K562 (cell line): ENCODE results near the gene SPTLC2. TPM values are rescaled to one million over a fixed set of nuclear protein-coding genes. Genes with fewer than 3 reads are reported as not detected.
A peak's percentile ranks its signal among the peaks of the same experiment; 100 is the strongest.

ENCODE experiments used
- ATAC-seq: fragments of 200-7000 bp; cut with Tn5 transposase; 3 replicates; pipeline ENCODE4 v1.9.1; 2020; ENCODE audit warnings: moderate library complexity
- BruUV-seq: library from RNA; stranded (reverse); fragments of 400-500 nt; replicated peaks from 2 replicates; lab custom pipeline; 2021; lab: Mats Ljungman, UMichigan
- CTCF ChIA-PET: fragments of 300-600 bp; formaldehyde crosslinking; extraction: SDS; loops from one replicate; lab custom pipeline; 2021; ENCODE audit warnings: low intra/inter-chr PET ratio; lab: Yijun Ruan, JAX
- POLR2A ChIA-PET: fragments of 300-600, 350-650 bp; sonication (Branson Sonifier 250); formaldehyde crosslinking; extraction: SDS; loops from one replicate; lab custom pipeline; 2021; ENCODE audit warnings: antibody characterized with exemption, inconsistent platforms; lab: Yijun Ruan, JAX
- DNase-seq, 4 experiments: peaks; one replicate each; pipeline versions ENCODE4 v3.0.0 to v3.0.0-alpha.2; 2011 to 2018; ENCODE audit warnings: low spot score in 3 of 4, mixed read lengths in 3 of 4; ENCODE audit errors: extremely low read depth in 1 of 4
- FAIRE-seq: peaks from 2 replicates; lab custom pipeline; 2011; peaks lifted over from hg19 to GRCh38; lab: Jason Lieb, UNC
- H2AFZ ChIP-seq: 2 replicates; pipeline ENCODE4 v1.6.0; 2011; ENCODE audit warnings: low read depth, low read length, control low read depth, inconsistent platforms
- H3K27ac ChIP-seq: fragments of 200-600 bp; 3 replicates; pipeline ENCODE4 v1.8.0; 2011; ENCODE audit warnings: low read depth, mild to moderate bottlenecking, control low read depth, inconsistent platforms, low read length, moderate library complexity, mixed read lengths; ENCODE audit errors: extremely low read depth
- H3K27me3 ChIP-seq, 2 experiments: fragments of 300-600 bp in 1 of 2; 2 replicates in 1 of 2; 3 replicates in 1 of 2; pipeline versions ENCODE4 v1.6.0 to v1.8.0; 2011; ENCODE audit warnings: inconsistent platforms in 2 of 2, low read length in 2 of 2, mild to moderate bottlenecking in 1 of 2, mixed read lengths in 1 of 2, moderate library complexity in 1 of 2; ENCODE audit not compliant: control insufficient read depth in 2 of 2, insufficient read depth in 2 of 2
- H3K36me3 ChIP-seq: fragments of 300-600 bp; 3 replicates; pipeline ENCODE4 v1.8.0; 2011; ENCODE audit warnings: mild to moderate bottlenecking, low read length, inconsistent platforms; ENCODE audit not compliant: control insufficient read depth, insufficient read depth
- H3K4me1 ChIP-seq, 2 experiments: fragments of 200-600 bp in 1 of 2; replicated peaks in 1 of 2; 2 replicates in 1 of 2; 3 replicates in 1 of 2; pipeline versions ENCODE4 v1.5.1 to v1.8.0; 2011; ENCODE audit warnings: inconsistent platforms in 2 of 2, low read length in 2 of 2, mild to moderate bottlenecking in 1 of 2, mixed read lengths in 1 of 2, moderate library complexity in 1 of 2; ENCODE audit not compliant: control insufficient read depth in 2 of 2, insufficient read depth in 2 of 2
- H3K4me2 ChIP-seq: 2 replicates; pipeline ENCODE4 v1.6.1; 2011; ENCODE audit warnings: low read length, control low read depth, inconsistent platforms, mixed read lengths; ENCODE audit not compliant: insufficient read depth
- H3K4me3 ChIP-seq: fragments of 200-600 bp; sonication (generic), shearing (Covaris generic); 2 replicates; pipeline ENCODE4 v1.5.1; 2016; ENCODE audit warnings: control low read depth, inconsistent platforms
- H3K79me2 ChIP-seq: fragments of 200-600 bp; 3 replicates; pipeline ENCODE4 v1.8.0; 2011; ENCODE audit warnings: low read length, inconsistent platforms; ENCODE audit not compliant: control insufficient read depth, insufficient read depth
- H3K9ac ChIP-seq, 2 experiments: 2 replicates each; pipeline versions ENCODE4 v1.6.0 to v1.6.1; 2011; ENCODE audit warnings: low read depth in 2 of 2, low read length in 2 of 2, control low read depth in 1 of 2, inconsistent platforms in 1 of 2, mild to moderate bottlenecking in 1 of 2, mixed read lengths in 1 of 2; ENCODE audit not compliant: insufficient read depth in 1 of 2
- H3K9me1 ChIP-seq: one replicate; pipeline ENCODE4 v1.6.0; 2011; ENCODE audit warnings: inconsistent platforms, mild to moderate bottlenecking, low read length, moderate library complexity; ENCODE audit not compliant: control insufficient read depth, insufficient read depth
- H3K9me3 ChIP-seq: replicated peaks from 2 replicates; pipeline ENCODE4 v1.5.1; 2011; ENCODE audit warnings: low read depth, low read length, inconsistent platforms; ENCODE audit not compliant: control insufficient read depth, insufficient read depth
- H4K20me1 ChIP-seq: replicated peaks from 2 replicates; pipeline ENCODE4 v1.6.1; 2011; ENCODE audit warnings: low read length, inconsistent platforms, mixed read lengths; ENCODE audit not compliant: control insufficient read depth, insufficient read depth
- GATAD2B ChIP-seq: fragments of 450-650 bp; IDR thresholded peaks from 2 replicates; pipeline ENCODE4 v1.6.1; 2017; ENCODE audit warnings: mild to moderate bottlenecking, borderline replicate concordance
- RHOXF2B ChIP-seq: fragments of 250-450 bp; sonication (Bioruptor Pico); conservative IDR thresholded peaks from 2 replicates; pipeline ENCODE4 v1.5.1; 2021
- ZNF584 ChIP-seq: fragments of 200-800 bp; sonication (Bioruptor generic); IDR thresholded peaks from 2 replicates; pipeline ENCODE4 v1.6.1; 2016; ENCODE audit warnings: low read depth, mild to moderate bottlenecking, missing genetic modification characterization, missing compliant biosample characterization
- ZNF75A ChIP-seq: fragments of 450-650 bp; formaldehyde crosslinking; IDR thresholded peaks from 2 replicates; pipeline ENCODE4 v1.4.0; 2020; ENCODE audit warnings: mild to moderate bottlenecking
- WGBS: fragments of 100-300 bp; shearing (Covaris generic); methylation state at CpG from one replicate; pipeline ENCODE4 v1.1.6; 2016; ENCODE audit warnings: low coverage, mixed read lengths; ENCODE audit not compliant: insufficient coverage; ENCODE audit errors: missing lambda C conversion rate; 5-methylcytosine and 5-hydroxymethylcytosine counted together
- in situ Hi-C: fragments of 300-500 bp; cut with MboI; formaldehyde crosslinking; loops from 4 replicates; pipeline ENCODE4 v1.15.0; 2018; ENCODE audit warnings: inconsistent platforms, mixed read lengths
- intact Hi-C: fragments of 100-400 bp; cut with micrococcal nuclease; formaldehyde crosslinking; loops from 2 replicates; pipeline ENCODE4 v1.14.2; 2022
- polyA plus RNA-seq, 8 experiments: library from polyadenylated mRNA; depleted of rRNA in 4 of 8; stranded (reverse) in 5 of 8; unstranded in 3 of 8; fragments of >200 nt; fragmentation: Nextera tagmentation in 2 of 8; fragmentation: Illumina TruSeq in 1 of 8; extraction: Ambion mirVana in 2 of 8; extraction: Trizol in 1 of 8; gene quantifications; 2 replicates each; pipeline versions ENCODE4 v1.2.1 to v1.2.3, GENCODE V29; 2011 to 2014; ENCODE audit warnings: inconsistent platforms in 1 of 8, missing spikeins in 1 of 8
- total RNA-seq, 7 experiments: library from RNA; depleted of rRNA in 6 of 7; stranded (reverse); fragments of >200 nt in 6 of 7; fragmentation: Illumina TruSeq in 2 of 7; extraction: Trizol in 2 of 7; gene quantifications; 2 replicates each; pipeline versions ENCODE4 v1.2.1 to v1.2.3, GENCODE V29; 2011 to 2021; ENCODE audit warnings: low replicate concordance in 1 of 7
- TF ChIP-seq, protein P1 (sequence below): IDR thresholded peaks from 2 replicates; pipeline ENCODE4 v1.6.1; 2016; ENCODE audit warnings: missing genetic modification characterization, missing compliant biosample characterization
- TF ChIP-seq, protein P2 (sequence below): fragments of 250-450 bp; sonication (Bioruptor Pico); IDR thresholded peaks from 2 replicates; pipeline ENCODE4 v1.8.0; 2021; ENCODE audit warnings: moderate library complexity, mild to moderate bottlenecking, inconsistent platforms

Gene SPTLC2
- total and polyA plus RNA-seq, 9 of the 15 experiments (the other 6 are each of a cell fraction or from before 2014, with no cell fraction given): 4.5 to 30.4 (median 14.0) TPM

DNA sequence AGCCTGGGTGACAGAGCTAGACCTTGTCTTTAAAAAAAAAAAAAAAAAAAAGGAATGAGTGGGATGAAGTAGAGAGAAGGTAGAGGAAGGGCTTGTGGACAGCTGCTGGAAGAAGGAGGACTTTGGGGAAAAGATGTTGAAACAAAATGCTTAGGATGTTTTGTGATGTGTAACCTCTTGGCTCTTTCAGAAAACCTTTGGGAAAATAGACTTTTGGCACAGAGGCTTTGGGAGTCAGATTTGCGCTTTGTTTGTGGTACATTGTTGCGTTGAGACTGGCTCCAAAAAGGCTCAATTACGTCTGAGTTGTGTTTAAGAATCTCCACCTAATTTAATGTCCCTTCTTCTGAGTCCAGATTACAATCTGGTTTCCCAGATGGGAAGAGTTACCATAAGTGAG is 32.9 kb upstream of the SPTLC2 start:
- Histone ChIP-seq H3K79me2 (no peaks in the 10 kb centered on the region), H3K36me3 (no peaks in the 10 kb centered on the region), H3K9me1 (no peaks in the 10 kb centered on the region), H3K9ac (no peak overlapping the region), H3K27me3 (no peaks in the 10 kb centered on the region), H4K20me1 (no peaks in the 10 kb centered on the region), H3K27ac (no peak overlapping the region), H3K9me3 (peaks cover 2% of the 10 kb centered on the region; the same call in 1 of the 2 replicates), H3K4me2 (no peak overlapping the region), H3K4me1 (peaks cover 4 to 6% of the 10 kb centered on the region in 2 experiments; a peak in 3 of 5 replicates), H3K4me3 (no peak overlapping the region), H2AFZ (no peak overlapping the region)
- in situ Hi-C loops (no loop called here), intact Hi-C loops (loop anchor here (5.0 kb wide), 1 partner anchor 192 kb away; the partner anchor contains the start of genes AHSA1 and VIPAS39)
- ATAC-seq (no peak), FAIRE-seq (no peak), DNase-seq (no peak)
- POLR2A ChIA-PET: no interaction called here
- no peak for TF ChIP-seq GATAD2B
- TF ChIP-seq ZNF584 (CRISPR knock-in tag): no peak
- no peak for TF ChIP-seq RHOXF2B (CRISPR knock-in tag)
- BruUV-seq: no TSS peak
- CTCF ChIA-PET: no interaction called here
- 67% methylated on average over 3 of the region's 3 CpGs for WGBS

DNA sequence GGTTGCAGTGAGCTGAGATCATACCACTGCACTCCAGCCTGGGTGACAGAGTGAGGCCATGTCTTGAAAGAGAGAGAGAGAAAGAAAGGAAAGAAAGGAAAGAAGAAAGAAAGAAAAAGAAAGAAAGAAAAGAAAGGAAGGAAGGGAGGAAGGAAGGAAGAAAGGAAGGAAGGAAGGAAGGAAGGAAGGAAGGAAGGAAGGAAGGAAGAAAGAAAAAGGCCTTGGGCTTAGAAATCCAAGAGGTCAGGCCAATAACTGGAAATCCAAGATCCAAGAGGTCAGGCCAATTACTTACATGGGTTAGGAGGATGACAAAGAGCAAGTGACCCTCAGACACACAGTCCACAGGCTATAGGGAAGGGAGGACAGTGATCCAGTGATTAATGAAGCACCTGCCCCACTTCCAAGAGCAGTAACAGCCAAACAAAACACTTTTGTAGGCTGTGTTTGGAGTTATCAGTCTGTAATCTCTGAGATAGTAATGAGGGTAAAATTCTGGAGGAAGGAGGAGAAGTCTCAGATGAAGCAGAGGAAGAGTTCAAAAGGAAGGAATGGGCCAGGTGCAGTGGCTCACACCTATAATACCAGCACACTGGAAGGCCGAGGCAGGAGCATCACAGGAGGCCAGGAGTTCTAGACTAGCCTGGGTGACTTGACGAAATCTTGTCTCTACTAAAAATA is 32.2 kb upstream of the SPTLC2 start:
- in situ Hi-C loops: no loop called here

More for the DNA sequence above, 32.2 kb upstream of the SPTLC2 start:
- TF ChIP-seq, protein P1, sequence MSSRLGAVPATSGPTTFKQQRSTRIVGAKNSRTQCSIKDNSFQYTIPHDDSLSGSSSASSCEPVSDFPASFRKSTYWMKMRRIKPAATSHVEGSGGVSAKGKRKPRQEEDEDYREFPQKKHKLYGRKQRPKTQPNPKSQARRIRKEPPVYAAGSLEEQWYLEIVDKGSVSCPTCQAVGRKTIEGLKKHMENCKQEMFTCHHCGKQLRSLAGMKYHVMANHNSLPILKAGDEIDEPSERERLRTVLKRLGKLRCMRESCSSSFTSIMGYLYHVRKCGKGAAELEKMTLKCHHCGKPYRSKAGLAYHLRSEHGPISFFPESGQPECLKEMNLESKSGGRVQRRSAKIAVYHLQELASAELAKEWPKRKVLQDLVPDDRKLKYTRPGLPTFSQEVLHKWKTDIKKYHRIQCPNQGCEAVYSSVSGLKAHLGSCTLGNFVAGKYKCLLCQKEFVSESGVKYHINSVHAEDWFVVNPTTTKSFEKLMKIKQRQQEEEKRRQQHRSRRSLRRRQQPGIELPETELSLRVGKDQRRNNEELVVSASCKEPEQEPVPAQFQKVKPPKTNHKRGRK (tag): peak; percentile 66; the same call in 1 of the 2 replicates
- TF ChIP-seq ZNF75A (CRISPR knock-in tag): no peak
- TF ChIP-seq, protein P2, sequence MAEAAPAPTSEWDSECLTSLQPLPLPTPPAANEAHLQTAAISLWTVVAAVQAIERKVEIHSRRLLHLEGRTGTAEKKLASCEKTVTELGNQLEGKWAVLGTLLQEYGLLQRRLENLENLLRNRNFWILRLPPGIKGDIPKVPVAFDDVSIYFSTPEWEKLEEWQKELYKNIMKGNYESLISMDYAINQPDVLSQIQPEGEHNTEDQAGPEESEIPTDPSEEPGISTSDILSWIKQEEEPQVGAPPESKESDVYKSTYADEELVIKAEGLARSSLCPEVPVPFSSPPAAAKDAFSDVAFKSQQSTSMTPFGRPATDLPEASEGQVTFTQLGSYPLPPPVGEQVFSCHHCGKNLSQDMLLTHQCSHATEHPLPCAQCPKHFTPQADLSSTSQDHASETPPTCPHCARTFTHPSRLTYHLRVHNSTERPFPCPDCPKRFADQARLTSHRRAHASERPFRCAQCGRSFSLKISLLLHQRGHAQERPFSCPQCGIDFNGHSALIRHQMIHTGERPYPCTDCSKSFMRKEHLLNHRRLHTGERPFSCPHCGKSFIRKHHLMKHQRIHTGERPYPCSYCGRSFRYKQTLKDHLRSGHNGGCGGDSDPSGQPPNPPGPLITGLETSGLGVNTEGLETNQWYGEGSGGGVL (CRISPR knock-in tag): no peak
- ChIA-PET CTCF (no interaction called here), POLR2A (no interaction called here)
- no peak overlapping the region for H2AFZ ChIP-seq
- DNase-seq (no peak), ATAC-seq (no peak), FAIRE-seq (no peak)
- H3K9ac ChIP-seq: no peak overlapping the region
- H3K4me1 ChIP-seq: peaks cover 0 to 6% of the 10 kb centered on the region in 2 experiments; a peak in 2 of 5 replicates
- peaks cover 2% of the 10 kb centered on the region; the same call in 1 of the 2 replicates for H3K9me3 ChIP-seq
- intact Hi-C loops: loop anchor here (5.0 kb wide), 1 partner anchor 191 kb away; the partner anchor contains the start of genes AHSA1 and VIPAS39
- H3K9me1 ChIP-seq: no peaks in the 10 kb centered on the region
- no peaks in the 10 kb centered on the region for H3K79me2 ChIP-seq
- BruUV-seq: no TSS peak
- H3K4me2 ChIP-seq: no peak overlapping the region
- WGBS: 5% methylated on average over 2 of the region's 2 CpGs
- H3K27ac ChIP-seq: no peak overlapping the region
- no peaks in the 10 kb centered on the region for H3K36me3 ChIP-seq
- H4K20me1 ChIP-seq: no peaks in the 10 kb centered on the region
- H3K27me3 ChIP-seq: no peaks in the 10 kb centered on the region
- no peak overlapping the region for H3K4me3 ChIP-seq
